BJ (cell line): ENCODE results near the gene TXNDC8. TPM values are rescaled to one million over a fixed set of nuclear protein-coding genes. Genes with fewer than 3 reads are reported as not detected.

ENCODE experiments used
- CTCF ChIA-PET: fragments of 350-600 bp; formaldehyde crosslinking; extraction: SDS; loops from one replicate; lab custom pipeline; 2021; ENCODE audit warnings: antibody characterized with exemption, inconsistent platforms; lab: Yijun Ruan, JAX
- POLR2A ChIA-PET: fragments of 300-600 bp; sonication (Branson Sonifier 250); formaldehyde crosslinking; extraction: SDS; loops from one replicate; lab custom pipeline; 2021; ENCODE audit warnings: antibody characterized with exemption; lab: Charles Lee
- DNase-seq: peaks from one replicate; pipeline ENCODE4 v3.0.0-alpha.2; 2011; ENCODE audit warnings: low read depth
- H3K27me3 ChIP-seq: 2 replicates; pipeline ENCODE4 v1.6.0; 2011; ENCODE audit warnings: low read length; ENCODE audit not compliant: control insufficient read depth, insufficient read depth
- H3K36me3 ChIP-seq: 2 replicates; pipeline ENCODE4 v1.5.1; 2011; ENCODE audit warnings: low read length; ENCODE audit not compliant: control insufficient read depth, insufficient read depth
- H3K4me3 ChIP-seq: 2 replicates; pipeline ENCODE4 v1.5.1; 2011; ENCODE audit warnings: low read depth, mild to moderate bottlenecking, control low read depth, low read length
- CTCF ChIP-seq: IDR thresholded peaks from 2 replicates; pipeline ENCODE4 v1.5.1; 2011; ENCODE audit warnings: low read depth, mild to moderate bottlenecking, control low read depth, inconsistent platforms, low read length, moderate library complexity; ENCODE audit not compliant: insufficient read depth
- polyA plus RNA-seq: library from polyadenylated mRNA; depleted of rRNA; stranded (reverse); fragments of >200 nt; gene quantifications from 2 replicates; pipeline ENCODE4 v1.2.3, GENCODE V29; 2011

Gene TXNDC8
- polyA plus RNA-seq, 1 experiment: not detected

GRCh38 chr9:110346325-110346724, 8.7 kb upstream of the TXNDC8 start:
- no peak for TF ChIP-seq CTCF
- ChIA-PET CTCF (no interaction called here), POLR2A (no interaction called here)
- no peaks in the 10 kb centered on the region for H3K36me3 ChIP-seq
- DNase-seq: no peak
- peaks cover 2% of the 10 kb centered on the region; the same call in 1 of the 2 replicates for H3K27me3 ChIP-seq
- H3K4me3 ChIP-seq: no peak overlapping the region

- POLR2A ChIA-PET: no interaction called here
- Histone ChIP-seq H3K4me3 (no peak overlapping the region), H3K36me3 (no peaks in the 10 kb centered on the region), H3K27me3 (peaks cover 2% of the 10 kb centered on the region; the same call in 1 of the 2 replicates)
- TF ChIP-seq CTCF: no peak
- CTCF ChIA-PET: no interaction called here
- DNase-seq: no peak
These were observed 7.2 kb upstream of the TXNDC8 start for GRCh38 chr9:110344821-110345220.

- Histone ChIP-seq H3K4me3 (no peak overlapping the region), H3K27me3 (peaks cover 2% of the 10 kb centered on the region; the same call in 1 of the 2 replicates), H3K36me3 (no peaks in the 10 kb centered on the region)
- ChIA-PET CTCF (no interaction called here), POLR2A (no interaction called here)
- no peak for DNase-seq
- TF ChIP-seq CTCF: no peak
These were observed 5.9 kb upstream of the TXNDC8 start for GRCh38 chr9:110343551-110343950.

GRCh38 chr9:110340306-110340705, 2.6 kb upstream of the TXNDC8 start:
- POLR2A ChIA-PET: no interaction called here
- DNase-seq: no peak
- peak; percentile 43 for TF ChIP-seq CTCF
- peaks cover 2% of the 10 kb centered on the region; the same call in 1 of the 2 replicates for H3K27me3 ChIP-seq
- CTCF ChIA-PET: interaction anchor here (0.6 to 2.1 kb wide), 5 partner anchors 11 to 82 kb away, joined by 3 to 7 read pairs (median 3); no protein-coding TSS in a partner anchor
- H3K4me3 ChIP-seq: no peak overlapping the region
- no peaks in the 10 kb centered on the region for H3K36me3 ChIP-seq

- DNase-seq: peak; percentile 46
- no peak for TF ChIP-seq CTCF
- H3K4me3 ChIP-seq: no peak overlapping the region
- no peaks in the 10 kb centered on the region for H3K36me3 ChIP-seq
- POLR2A ChIA-PET: no interaction called here
- no peaks in the 10 kb centered on the region for H3K27me3 ChIP-seq
- CTCF ChIA-PET: no interaction called here
These were observed 480 bp upstream of the TXNDC8 start for GRCh38 chr9:110338143-110338542.
